SK-N-SH (cell line): ENCODE results near the gene PHAF1. TPM values are rescaled to one million over a fixed set of nuclear protein-coding genes. Genes with fewer than 3 reads are reported as not detected.

Experiments used
- CTCF ChIA-PET: fragments of 300-600, 350-600 bp; formaldehyde crosslinking; extraction: SDS; loops from one replicate; lab custom pipeline; 2021; lab: Yijun Ruan, JAX
- POLR2A ChIA-PET: fragments of 350-600 bp; sonication (Branson Sonifier 250); formaldehyde crosslinking; extraction: SDS; loops from one replicate; lab custom pipeline; 2020; ENCODE audit warnings: antibody characterized with exemption, inconsistent platforms; lab: Yijun Ruan, JAX
- DNase-seq: peaks from one replicate; pipeline ENCODE4 v3.0.0; 2012
- H2AFZ ChIP-seq: fragments of 200-600 bp; sonication (generic); 2 replicates; pipeline ENCODE4 v1.8.1; 2016; ENCODE audit warnings: antibody characterized with exemption, mild to moderate bottlenecking, low read depth
- H3F3A ChIP-seq: fragments of 200-600 bp; sonication (generic); replicated peaks from 2 replicates; pipeline ENCODE3; 2016; ENCODE audit warnings: antibody characterized with exemption, mild to moderate bottlenecking; ENCODE audit not compliant: insufficient read depth
- H3K27ac ChIP-seq, 2 experiments: fragments of 200-500 bp in 1 of 2; fragments of 200-600 bp in 1 of 2; sonication (Bioruptor generic) in 1 of 2; sonication (generic), shearing (Covaris generic) in 1 of 2; 2 replicates each; pipeline versions ENCODE4 v1.5.1 to v1.6.1; 2014 to 2016; ENCODE audit warnings: low read depth in 2 of 2, inconsistent platforms in 1 of 2, low read length in 1 of 2, mild to moderate bottlenecking in 1 of 2, mixed read lengths in 1 of 2
- H3K27me3 ChIP-seq: fragments of 200-600 bp; sonication (generic), shearing (Covaris generic); 2 replicates; pipeline ENCODE4 v1.6.1; 2016; ENCODE audit warnings: mixed run types; ENCODE audit not compliant: insufficient read depth
- H3K36me3 ChIP-seq, 2 experiments: fragments of 200-500 bp in 1 of 2; fragments of 200-600 bp in 1 of 2; sonication (Bioruptor generic) in 1 of 2; sonication (generic) in 1 of 2; replicated peaks in 1 of 2; 2 replicates each; pipeline versions ENCODE3 to v1.5.1; 2014 to 2016; ENCODE audit warnings: low read length in 1 of 2, mild to moderate bottlenecking in 1 of 2; ENCODE audit not compliant: insufficient read depth in 2 of 2, control insufficient read depth in 1 of 2
- H3K4me1 ChIP-seq, 2 experiments: fragments of 200-500 bp in 1 of 2; fragments of 200-600 bp in 1 of 2; sonication (Bioruptor generic) in 1 of 2; sonication (generic), shearing (Covaris generic) in 1 of 2; 2 replicates each; pipeline versions ENCODE4 v1.5.1 to v1.6.1; 2014 to 2016; ENCODE audit warnings: low read depth in 1 of 2, low read length in 1 of 2, mixed run types in 1 of 2; ENCODE audit not compliant: insufficient read depth in 2 of 2, control insufficient read depth in 1 of 2
- H3K4me2 ChIP-seq: fragments of 200-600 bp; sonication (generic), shearing (Covaris generic); 2 replicates; pipeline ENCODE4 v1.6.1; 2017; ENCODE audit warnings: mixed run types
- H3K4me3 ChIP-seq, 2 experiments: fragments of 200-500 bp in 1 of 2; fragments of 200-600 bp in 1 of 2; sonication (Bioruptor generic) in 1 of 2; sonication (generic), shearing (Covaris generic) in 1 of 2; 2 replicates each; pipeline versions ENCODE4 v1.5.1 to v1.8.1; 2014 to 2016; ENCODE audit warnings: low read depth in 2 of 2, inconsistent platforms in 1 of 2, low read length in 1 of 2, mild to moderate bottlenecking in 1 of 2, mixed read lengths in 1 of 2, moderate library complexity in 1 of 2
- H3K79me2 ChIP-seq: fragments of 200-600 bp; sonication (generic); 2 replicates; pipeline ENCODE4 v1.8.1; 2017; ENCODE audit warnings: mild to moderate bottlenecking; ENCODE audit not compliant: insufficient read depth
- H3K9ac ChIP-seq: fragments of 200-600 bp; sonication (generic); 2 replicates; pipeline ENCODE4 v1.6.1; 2017; ENCODE audit warnings: mixed run types
- H3K9me2 ChIP-seq: fragments of 200-600 bp; sonication (generic); 2 replicates; pipeline ENCODE4 v1.6.1; 2017; ENCODE audit warnings: mixed run types
- H3K9me3 ChIP-seq: fragments of 200-600 bp; sonication (generic); 2 replicates; pipeline ENCODE4 v1.6.1; 2017; ENCODE audit warnings: mixed run types, mild to moderate bottlenecking, moderate library complexity
- H4K20me1 ChIP-seq: fragments of 200-600 bp; sonication (generic); 2 replicates; pipeline ENCODE4 v1.6.1; 2017; ENCODE audit warnings: mild to moderate bottlenecking, mixed run types; ENCODE audit not compliant: insufficient read depth
- EP300 ChIP-seq, 2 experiments: IDR thresholded peaks; 2 replicates each; pipeline versions ENCODE4 v1.4.0 to v1.6.1; 2012; ENCODE audit warnings: borderline replicate concordance in 1 of 2, low read depth in 1 of 2, low read length in 1 of 2
- FOXJ3 ChIP-seq: sonication (generic); formaldehyde crosslinking; IDR thresholded peaks from 2 replicates; pipeline ENCODE4 v1.5.1; 2020; ENCODE audit warnings: mild to moderate bottlenecking, missing genetic modification reagents
- GATA2 ChIP-seq: sonication (generic); formaldehyde crosslinking; IDR thresholded peaks from 2 replicates; pipeline ENCODE4 v1.5.0; 2020; ENCODE audit warnings: mild to moderate bottlenecking, missing genetic modification reagents
- MEF2A ChIP-seq: IDR thresholded peaks from 2 replicates; pipeline ENCODE4 v1.4.0; 2012; ENCODE audit warnings: low read depth, borderline replicate concordance
- MXI1 ChIP-seq: IDR thresholded peaks from 2 replicates; pipeline ENCODE4 v1.6.1; 2012; ENCODE audit warnings: mild to moderate bottlenecking, low read depth, low read length, improper control_type of control experiment
- NFIC ChIP-seq: IDR thresholded peaks from 2 replicates; pipeline ENCODE4 v1.4.0; 2012; ENCODE audit warnings: borderline replicate concordance
- POLR2AphosphoS5 ChIP-seq: IDR thresholded peaks from 2 replicates; pipeline ENCODE4 v1.6.1; 2012; ENCODE audit warnings: low read depth, low read length
- RXRA ChIP-seq: IDR thresholded peaks from 2 replicates; pipeline ENCODE4 v1.4.0; 2012; ENCODE audit warnings: low read depth, mild to moderate bottlenecking, borderline replicate concordance
- SIN3A ChIP-seq: IDR thresholded peaks from 2 replicates; pipeline ENCODE4 v1.6.1; 2012; ENCODE audit warnings: low read depth, mild to moderate bottlenecking, low read length, moderate library complexity, borderline replicate concordance
- SMC3 ChIP-seq: IDR thresholded peaks from 2 replicates; pipeline ENCODE4 v1.6.1; 2012; ENCODE audit warnings: low read depth, low read length, improper control_type of control experiment
- TCF12 ChIP-seq: IDR thresholded peaks from 2 replicates; pipeline ENCODE4 v1.4.0; 2012
- YY1 ChIP-seq: IDR thresholded peaks from 2 replicates; pipeline ENCODE4 v1.4.0; 2012; ENCODE audit warnings: low read depth, mild to moderate bottlenecking
- WGBS: methylation state at CpG from one replicate; pipeline ENCODE4 v1.1.6; 2017; ENCODE audit warnings: low lambda C conversion rate; 5-methylcytosine and 5-hydroxymethylcytosine counted together
- polyA plus RNA-seq, 3 experiments: library from polyadenylated mRNA; depleted of rRNA; stranded (reverse); fragments of >200 nt; gene quantifications; 2 replicates each; pipeline ENCODE4 v1.2.3, GENCODE V29; 2012
- TF ChIP-seq, protein P1 (sequence below): IDR thresholded peaks from 2 replicates; pipeline ENCODE4 v1.4.0; 2012; ENCODE audit warnings: low read depth, borderline replicate concordance
- TF ChIP-seq, protein P2 (sequence below): IDR thresholded peaks from 2 replicates; pipeline ENCODE4 v1.6.1; 2012; ENCODE audit warnings: mild to moderate bottlenecking, low read depth, low read length, moderate library complexity
- TF ChIP-seq, protein P3 (sequence below): IDR thresholded peaks from 2 replicates; pipeline ENCODE4 v1.4.0; 2012; ENCODE audit warnings: low read depth, borderline replicate concordance
- TF ChIP-seq, protein P4 (sequence below): fragments of 200-600 bp; sonication (generic); IDR thresholded peaks from 2 replicates; pipeline ENCODE4 v1.6.1; 2017; ENCODE audit warnings: antibody characterized with exemption, mild to moderate bottlenecking, moderate library complexity

The PHAF1 gene
- polyA plus RNA-seq, 1 of the 3 experiments (the other 2 are of a cell fraction) = 17.3 TPM

DNA sequence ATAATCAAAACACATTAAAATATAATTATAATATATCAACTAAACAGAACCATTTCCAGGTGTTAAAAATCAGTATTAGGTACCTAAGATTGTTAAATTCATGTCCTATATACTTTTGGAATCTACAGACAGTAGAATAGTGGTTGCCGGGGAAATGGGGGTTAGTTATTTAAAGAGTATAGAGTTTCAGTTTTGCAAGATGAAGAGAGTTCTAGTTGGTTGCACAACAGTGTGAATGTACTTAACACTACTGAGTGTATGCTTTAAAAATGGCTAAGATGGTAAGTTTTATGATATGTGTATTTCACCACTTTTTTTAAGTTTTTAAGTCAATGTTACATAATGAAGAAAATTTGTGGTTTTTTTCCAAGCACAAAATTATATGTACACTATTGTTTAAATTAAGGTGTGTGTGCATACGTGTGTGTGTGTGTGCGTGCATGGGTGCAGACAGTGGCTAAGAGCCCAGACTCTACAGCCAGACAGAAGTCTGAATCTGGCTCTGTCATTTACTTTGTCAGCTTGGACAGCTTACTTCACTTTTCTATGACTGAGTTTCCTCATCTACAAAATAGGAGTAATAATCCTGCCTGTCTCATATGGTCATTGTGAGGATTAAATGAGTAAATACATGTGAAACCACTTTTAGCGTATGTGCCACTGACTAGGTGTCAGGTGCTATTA is 25.3 kb upstream of the PHAF1 start:
- 94% methylated on average over 4 of the region's 4 CpGs for WGBS
- Histone ChIP-seq H3K27ac (no peak overlapping the region), H3K4me2 (no peak overlapping the region), H3K9me3 (no peaks in the 10 kb centered on the region), H3K9ac (no peak overlapping the region), H3K36me3 (peaks cover 0 to 42% of the 10 kb centered on the region in 2 experiments), H2AFZ (no peak overlapping the region), H3K27me3 (no peaks in the 10 kb centered on the region), H3K79me2 (peaks cover 84% of the 10 kb centered on the region), H3K4me3 (no peak overlapping the region), H3K9me2 (no peaks in the 10 kb centered on the region), H4K20me1 (no peaks in the 10 kb centered on the region), H3F3A (peaks cover 23% of the 10 kb centered on the region), H3K4me1 (peaks cover 7 to 16% of the 10 kb centered on the region in 2 experiments; a peak in 3 of 4 replicates)
- POLR2A ChIA-PET = no interaction called here
- TF ChIP-seq NFIC = no peak
- TF ChIP-seq, protein P1, sequence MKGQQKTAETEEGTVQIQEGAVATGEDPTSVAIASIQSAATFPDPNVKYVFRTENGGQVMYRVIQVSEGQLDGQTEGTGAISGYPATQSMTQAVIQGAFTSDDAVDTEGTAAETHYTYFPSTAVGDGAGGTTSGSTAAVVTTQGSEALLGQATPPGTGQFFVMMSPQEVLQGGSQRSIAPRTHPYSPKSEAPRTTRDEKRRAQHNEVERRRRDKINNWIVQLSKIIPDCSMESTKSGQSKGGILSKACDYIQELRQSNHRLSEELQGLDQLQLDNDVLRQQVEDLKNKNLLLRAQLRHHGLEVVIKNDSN = no peak
- no peak for TF ChIP-seq FOXJ3
- TF ChIP-seq, protein P2, sequence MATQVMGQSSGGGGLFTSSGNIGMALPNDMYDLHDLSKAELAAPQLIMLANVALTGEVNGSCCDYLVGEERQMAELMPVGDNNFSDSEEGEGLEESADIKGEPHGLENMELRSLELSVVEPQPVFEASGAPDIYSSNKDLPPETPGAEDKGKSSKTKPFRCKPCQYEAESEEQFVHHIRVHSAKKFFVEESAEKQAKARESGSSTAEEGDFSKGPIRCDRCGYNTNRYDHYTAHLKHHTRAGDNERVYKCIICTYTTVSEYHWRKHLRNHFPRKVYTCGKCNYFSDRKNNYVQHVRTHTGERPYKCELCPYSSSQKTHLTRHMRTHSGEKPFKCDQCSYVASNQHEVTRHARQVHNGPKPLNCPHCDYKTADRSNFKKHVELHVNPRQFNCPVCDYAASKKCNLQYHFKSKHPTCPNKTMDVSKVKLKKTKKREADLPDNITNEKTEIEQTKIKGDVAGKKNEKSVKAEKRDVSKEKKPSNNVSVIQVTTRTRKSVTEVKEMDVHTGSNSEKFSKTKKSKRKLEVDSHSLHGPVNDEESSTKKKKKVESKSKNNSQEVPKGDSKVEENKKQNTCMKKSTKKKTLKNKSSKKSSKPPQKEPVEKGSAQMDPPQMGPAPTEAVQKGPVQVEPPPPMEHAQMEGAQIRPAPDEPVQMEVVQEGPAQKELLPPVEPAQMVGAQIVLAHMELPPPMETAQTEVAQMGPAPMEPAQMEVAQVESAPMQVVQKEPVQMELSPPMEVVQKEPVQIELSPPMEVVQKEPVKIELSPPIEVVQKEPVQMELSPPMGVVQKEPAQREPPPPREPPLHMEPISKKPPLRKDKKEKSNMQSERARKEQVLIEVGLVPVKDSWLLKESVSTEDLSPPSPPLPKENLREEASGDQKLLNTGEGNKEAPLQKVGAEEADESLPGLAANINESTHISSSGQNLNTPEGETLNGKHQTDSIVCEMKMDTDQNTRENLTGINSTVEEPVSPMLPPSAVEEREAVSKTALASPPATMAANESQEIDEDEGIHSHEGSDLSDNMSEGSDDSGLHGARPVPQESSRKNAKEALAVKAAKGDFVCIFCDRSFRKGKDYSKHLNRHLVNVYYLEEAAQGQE = no peak
- no peak for TF ChIP-seq RXRA
- no peak for TF ChIP-seq TCF12
- TF ChIP-seq POLR2AphosphoS5 = no peak
- TF ChIP-seq SIN3A = no peak
- no peak for TF ChIP-seq GATA2 (CRISPR knock-in tag)
- no peak for TF ChIP-seq EP300 (IDR thresholded peaks at IDR 0.05; ENCODE audit: borderline replicate concordance in 1 of 2, low read depth in 1 of 2, low read length in 1 of 2)
- no peak for TF ChIP-seq MXI1
- TF ChIP-seq YY1 = no peak
- TF ChIP-seq, protein P3, sequence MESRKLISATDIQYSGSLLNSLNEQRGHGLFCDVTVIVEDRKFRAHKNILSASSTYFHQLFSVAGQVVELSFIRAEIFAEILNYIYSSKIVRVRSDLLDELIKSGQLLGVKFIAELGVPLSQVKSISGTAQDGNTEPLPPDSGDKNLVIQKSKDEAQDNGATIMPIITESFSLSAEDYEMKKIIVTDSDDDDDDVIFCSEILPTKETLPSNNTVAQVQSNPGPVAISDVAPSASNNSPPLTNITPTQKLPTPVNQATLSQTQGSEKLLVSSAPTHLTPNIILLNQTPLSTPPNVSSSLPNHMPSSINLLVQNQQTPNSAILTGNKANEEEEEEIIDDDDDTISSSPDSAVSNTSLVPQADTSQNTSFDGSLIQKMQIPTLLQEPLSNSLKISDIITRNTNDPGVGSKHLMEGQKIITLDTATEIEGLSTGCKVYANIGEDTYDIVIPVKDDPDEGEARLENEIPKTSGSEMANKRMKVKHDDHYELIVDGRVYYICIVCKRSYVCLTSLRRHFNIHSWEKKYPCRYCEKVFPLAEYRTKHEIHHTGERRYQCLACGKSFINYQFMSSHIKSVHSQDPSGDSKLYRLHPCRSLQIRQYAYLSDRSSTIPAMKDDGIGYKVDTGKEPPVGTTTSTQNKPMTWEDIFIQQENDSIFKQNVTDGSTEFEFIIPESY = no peak
- TF ChIP-seq SMC3 = no peak
- TF ChIP-seq, protein P4, sequence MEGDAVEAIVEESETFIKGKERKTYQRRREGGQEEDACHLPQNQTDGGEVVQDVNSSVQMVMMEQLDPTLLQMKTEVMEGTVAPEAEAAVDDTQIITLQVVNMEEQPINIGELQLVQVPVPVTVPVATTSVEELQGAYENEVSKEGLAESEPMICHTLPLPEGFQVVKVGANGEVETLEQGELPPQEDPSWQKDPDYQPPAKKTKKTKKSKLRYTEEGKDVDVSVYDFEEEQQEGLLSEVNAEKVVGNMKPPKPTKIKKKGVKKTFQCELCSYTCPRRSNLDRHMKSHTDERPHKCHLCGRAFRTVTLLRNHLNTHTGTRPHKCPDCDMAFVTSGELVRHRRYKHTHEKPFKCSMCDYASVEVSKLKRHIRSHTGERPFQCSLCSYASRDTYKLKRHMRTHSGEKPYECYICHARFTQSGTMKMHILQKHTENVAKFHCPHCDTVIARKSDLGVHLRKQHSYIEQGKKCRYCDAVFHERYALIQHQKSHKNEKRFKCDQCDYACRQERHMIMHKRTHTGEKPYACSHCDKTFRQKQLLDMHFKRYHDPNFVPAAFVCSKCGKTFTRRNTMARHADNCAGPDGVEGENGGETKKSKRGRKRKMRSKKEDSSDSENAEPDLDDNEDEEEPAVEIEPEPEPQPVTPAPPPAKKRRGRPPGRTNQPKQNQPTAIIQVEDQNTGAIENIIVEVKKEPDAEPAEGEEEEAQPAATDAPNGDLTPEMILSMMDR = no peak
- no peak for TF ChIP-seq MEF2A
- CTCF ChIA-PET = interaction anchor here (0.6 to 2.2 kb wide), 2 partner anchors 16 to 54 kb away, joined by 3 to 7 read pairs; no protein-coding TSS in a partner anchor
- no peak for DNase-seq
